ENCODE results near the gene KRT26.
"Not testable (repeated sequence)": the region's sequence is repeated elsewhere in the genome, so short reads cannot be mapped to it uniquely, and the experiment has no call there.

The KRT26 gene

GRCh38 chr17:40772101-40772500, at the start of gene KRT26:
KRT26 (minus strand) TSS chr17:40772201; CDS start chr17:40772113, 88 bp downstream.
- no peak for DNase-seq

GRCh38 chr17:40821536-40821935, 49.5 kb upstream of the KRT26 start:
- DNase-seq = no peak

- DNase-seq = no peak
These were observed 48.3 kb upstream of the KRT26 start for GRCh38 chr17:40820228-40820838.

GRCh38 chr17:40819528-40820125, 47.6 kb upstream of the KRT26 start:
- no peak for DNase-seq

- DNase-seq = peak; percentile 41
These were observed 46.9 kb upstream of the KRT26 start for GRCh38 chr17:40818733-40819527.

- no peak for DNase-seq
These were observed 46.3 kb upstream of the KRT26 start for GRCh38 chr17:40818343-40818732.

- no peak for DNase-seq
These were observed 45.2 kb upstream of the KRT26 start for GRCh38 chr17:40817103-40817682.

GRCh38 chr17:40816569-40816968, 44.6 kb upstream of the KRT26 start:
- DNase-seq = no peak

- DNase-seq = no peak
These were observed 43.4 kb upstream of the KRT26 start for GRCh38 chr17:40815381-40815780.

- DNase-seq = not testable (repeated sequence)
These were observed 42.7 kb upstream of the KRT26 start for GRCh38 chr17:40814657-40815056.

- DNase-seq = no peak
These were observed 41.8 kb upstream of the KRT26 start for GRCh38 chr17:40813804-40814203.

- DNase-seq = no peak
These were observed 40.6 kb upstream of the KRT26 start for GRCh38 chr17:40812639-40813038.

- DNase-seq = no peak
These were observed 38.5 kb upstream of the KRT26 start for GRCh38 chr17:40810494-40810893.

GRCh38 chr17:40809721-40810421, 37.9 kb upstream of the KRT26 start:
- DNase-seq = no peak

- no peak for DNase-seq
These were observed 34.1 kb upstream of the KRT26 start for GRCh38 chr17:40806131-40806530.

- peak; percentile 19 for DNase-seq
These were observed 31.6 kb upstream of the KRT26 start for GRCh38 chr17:40803617-40804082.

- no peak for DNase-seq
These were observed 29.2 kb upstream of the KRT26 start for GRCh38 chr17:40801157-40801556.

- no peak for DNase-seq
These were observed 28.4 kb upstream of the KRT26 start for GRCh38 chr17:40800381-40800780.

GRCh38 chr17:40799859-40800258, 27.9 kb upstream of the KRT26 start, which contains the start of gene KRT28:
KRT28 (minus strand) TSS chr17:40799959; CDS start chr17:40799893, 66 bp downstream.
- no peak for DNase-seq

GRCh38 chr17:40796846-40797245, 24.8 kb upstream of the KRT26 start:
- no peak for DNase-seq

- no peak for DNase-seq
These were observed 23.1 kb upstream of the KRT26 start for GRCh38 chr17:40795019-40795667.

GRCh38 chr17:40794466-40794865, 22.5 kb upstream of the KRT26 start:
- DNase-seq = no peak
